HUES64 (cell line): Measurements from ENCODE around the gene PDE8B. TPM values are rescaled to one million over a fixed set of nuclear protein-coding genes. Genes with fewer than 3 reads are reported as not detected.
A peak's percentile ranks its signal among the peaks of the same experiment; 100 is the strongest.

Experiments
- H3K27ac ChIP-seq: 2 replicates; pipeline ENCODE4 v1.7.0; 2013; ENCODE audit warnings: low read depth, low read length, inconsistent platforms
- H3K27me3 ChIP-seq: 2 replicates; pipeline ENCODE4 v1.6.1; 2013; ENCODE audit warnings: mild to moderate bottlenecking, low read length; ENCODE audit not compliant: insufficient read depth
- H3K36me3 ChIP-seq: 2 replicates; pipeline ENCODE4 v1.6.1; 2013; ENCODE audit warnings: mild to moderate bottlenecking, low read length; ENCODE audit not compliant: insufficient read depth
- H3K4me1 ChIP-seq: 2 replicates; pipeline ENCODE4 v1.6.1; 2013; ENCODE audit warnings: mild to moderate bottlenecking, low read length, moderate library complexity; ENCODE audit not compliant: insufficient read depth
- H3K4me3 ChIP-seq: 2 replicates; pipeline ENCODE4 v1.5.1; 2013; ENCODE audit warnings: mild to moderate bottlenecking, low read length, moderate library complexity
- H3K9ac ChIP-seq: 2 replicates; pipeline ENCODE4 v1.6.1; 2013; ENCODE audit warnings: mild to moderate bottlenecking, low read depth, low read length
- H3K9me3 ChIP-seq: 2 replicates; pipeline ENCODE4 v1.6.1; 2013; ENCODE audit warnings: low read depth, low read length; ENCODE audit not compliant: insufficient read depth
- WGBS: fragments of 150-250, 120-280 bp; methylation state at CpG from one replicate; pipeline ENCODE4 v1.1.7; 2013; ENCODE audit warnings: missing lambda C conversion rate; 5-methylcytosine and 5-hydroxymethylcytosine counted together
- polyA plus RNA-seq, 2 experiments: library from polyadenylated mRNA; stranded (reverse); fragments of 50-300 nt; gene quantifications; one replicate each; pipeline ENCODE4 v1.2.3, GENCODE V29; 2013

PDE8B gene
- polyA plus RNA-seq (2013, experiment 1 of 2), result not detected
- polyA plus RNA-seq (2013, experiment 2 of 2), result 0.25 TPM

GRCh38 chr5:77210091-77210963 lies at the start of gene PDE8B:
TSS of gene PDE8B (plus strand) at chr5:77210680. CDS start at chr5:77210926, 246 bp downstream.
- Histone ChIP-seq H3K36me3 (no peaks in the 10 kb centered on the region), H3K9me3 (no peaks in the 10 kb centered on the region), H3K4me3 (peak within 1 kb of the TSS; percentile 49), H3K9ac (no peak within 1 kb of the TSS), H3K27me3 (peaks cover 89% of the 10 kb centered on the region), H3K27ac (no peak within 1 kb of the TSS), H3K4me1 (0 out of 2 replicates have a peak, but pooled peaks cover 4% of the 10 kb centered on the region)
- 2% methylated on average over 110 of the region's 110 CpGs for WGBS

GRCh38 chr5:77163453-77163852 lies 47.0 kb upstream of the PDE8B start:
- Histone ChIP-seq H3K4me3 (no peak overlapping the region), H3K4me1 (peaks cover under 1% of the 10 kb centered on the region; the same call in 1 of the 2 replicates), H3K9ac (no peak overlapping the region), H3K36me3 (no peaks in the 10 kb centered on the region), H3K9me3 (peaks cover 6% of the 10 kb centered on the region; the same call in 1 of the 2 replicates), H3K27me3 (no peaks in the 10 kb centered on the region), H3K27ac (no peak overlapping the region)
- 70% methylated on average over 1 of the region's 2 CpGs for WGBS

GRCh38 chr5:77167063-77167462 lies 43.4 kb upstream of the PDE8B start:
- H3K9me3 ChIP-seq, result no peaks in the 10 kb centered on the region
- no peaks in the 10 kb centered on the region for H3K27me3 ChIP-seq
- no peak overlapping the region for H3K4me3 ChIP-seq
- no peaks in the 10 kb centered on the region; the same call in 1 of the 2 replicates for H3K4me1 ChIP-seq
- H3K27ac ChIP-seq, result no peak overlapping the region
- H3K9ac ChIP-seq, result no peak overlapping the region
- no peaks in the 10 kb centered on the region for H3K36me3 ChIP-seq

- H3K4me1 ChIP-seq, result no peaks in the 10 kb centered on the region; the same call in 1 of the 2 replicates
- H3K27me3 ChIP-seq, result no peaks in the 10 kb centered on the region
- no peaks in the 10 kb centered on the region for H3K9me3 ChIP-seq
- no peak overlapping the region for H3K27ac ChIP-seq
- 87% methylated on average over 4 of the region's 4 CpGs for WGBS
- no peaks in the 10 kb centered on the region for H3K36me3 ChIP-seq
- no peak overlapping the region for H3K4me3 ChIP-seq
- H3K9ac ChIP-seq, result no peak overlapping the region
These were observed 42.8 kb upstream of the PDE8B start for GRCh38 chr5:77167695-77168121.

- H3K27me3 ChIP-seq, result no peaks in the 10 kb centered on the region
- H3K36me3 ChIP-seq, result no peaks in the 10 kb centered on the region
- H3K4me3 ChIP-seq, result no peak overlapping the region
- WGBS, result 90% methylated on average over 9 of the region's 9 CpGs
- no peak overlapping the region for H3K9ac ChIP-seq
- H3K9me3 ChIP-seq, result no peaks in the 10 kb centered on the region
- no peaks in the 10 kb centered on the region; the same call in 1 of the 2 replicates for H3K4me1 ChIP-seq
- no peak overlapping the region for H3K27ac ChIP-seq
These were observed 42.2 kb upstream of the PDE8B start for GRCh38 chr5:77168161-77168878.

GRCh38 chr5:77168879-77169244 lies 41.6 kb upstream of the PDE8B start:
- H3K9ac ChIP-seq, result no peak overlapping the region
- no peaks in the 10 kb centered on the region for H3K36me3 ChIP-seq
- 86% methylated on average over 3 of the region's 3 CpGs for WGBS
- H3K27me3 ChIP-seq, result no peaks in the 10 kb centered on the region
- no peaks in the 10 kb centered on the region for H3K9me3 ChIP-seq
- no peak overlapping the region for H3K27ac ChIP-seq
- no peaks in the 10 kb centered on the region; the same call in 1 of the 2 replicates for H3K4me1 ChIP-seq
- no peak overlapping the region for H3K4me3 ChIP-seq

- WGBS, result 93% methylated on average over 3 of the region's 6 CpGs
- no peaks in the 10 kb centered on the region for H3K27me3 ChIP-seq
- no peak overlapping the region for H3K9ac ChIP-seq
- H3K4me1 ChIP-seq, result peaks cover 8% of the 10 kb centered on the region
- no peaks in the 10 kb centered on the region for H3K36me3 ChIP-seq
- H3K27ac ChIP-seq, result no peak overlapping the region
- no peak overlapping the region for H3K4me3 ChIP-seq
- no peaks in the 10 kb centered on the region for H3K9me3 ChIP-seq
These were observed 40.1 kb upstream of the PDE8B start for GRCh38 chr5:77170196-77170890.

- no peaks in the 10 kb centered on the region for H3K36me3 ChIP-seq
- no peak overlapping the region for H3K4me3 ChIP-seq
- no peak overlapping the region for H3K9ac ChIP-seq
- H3K9me3 ChIP-seq, result no peaks in the 10 kb centered on the region
- no peak overlapping the region for H3K27ac ChIP-seq
- no peaks in the 10 kb centered on the region for H3K27me3 ChIP-seq
- 96% methylated on average over 7 of the region's 7 CpGs for WGBS
- peaks cover 10% of the 10 kb centered on the region for H3K4me1 ChIP-seq
These were observed 39.2 kb upstream of the PDE8B start for GRCh38 chr5:77171141-77171910.

- Histone ChIP-seq H3K4me1 (peaks cover 10% of the 10 kb centered on the region), H3K27ac (no peak overlapping the region), H3K4me3 (no peak overlapping the region), H3K9me3 (no peaks in the 10 kb centered on the region), H3K36me3 (no peaks in the 10 kb centered on the region), H3K9ac (no peak overlapping the region), H3K27me3 (no peaks in the 10 kb centered on the region)
- 100% methylated on average over 1 of the region's 1 CpG for WGBS
These were observed 37.7 kb upstream of the PDE8B start for GRCh38 chr5:77172713-77173328.

GRCh38 chr5:77174526-77174925 lies 36.0 kb upstream of the PDE8B start:
- no peak overlapping the region for H3K4me3 ChIP-seq
- peaks cover 15% of the 10 kb centered on the region for H3K27me3 ChIP-seq
- no peaks in the 10 kb centered on the region for H3K9me3 ChIP-seq
- no peak overlapping the region for H3K9ac ChIP-seq
- no peak overlapping the region for H3K27ac ChIP-seq
- WGBS, result 95% methylated on average over 6 of the region's 6 CpGs
- H3K36me3 ChIP-seq, result no peaks in the 10 kb centered on the region
- peaks cover 10% of the 10 kb centered on the region for H3K4me1 ChIP-seq
